SK-N-MC (cell line): Measurements from ENCODE around the gene C1QL2.

Source experiments
- EZH2 ChIP-seq: fragments of 200-600 bp; sonication (generic); IDR thresholded peaks from one replicate; pipeline ENCODE4 v1.6.1; 2017; ENCODE audit warnings: antibody characterized with exemption
- FOXP2 ChIP-seq: optimal IDR thresholded peaks from 2 replicates; pipeline ENCODE3; 2011; ENCODE audit warnings: mild to moderate bottlenecking, moderate library complexity; ENCODE audit not compliant: insufficient read depth; ENCODE audit errors: extremely low read length, control extremely low read depth
- POLR2AphosphoS5 ChIP-seq: IDR thresholded peaks from 2 replicates; pipeline ENCODE4 v1.6.1; 2012; ENCODE audit warnings: mild to moderate bottlenecking, low read depth, low read length, borderline replicate concordance

- TF ChIP-seq POLR2AphosphoS5, result no peak
- TF ChIP-seq EZH2, result no peak
- no peak for TF ChIP-seq FOXP2
Measured at GRCh38 chr2:119123389-119123788, 35.2 kb downstream of the C1QL2 start.
